GM12878 (cell line): ENCODE results near the gene MRPL39.

Experiments used
- BHLHE40 ChIP-seq, 2 experiments: fragments of 450-650 bp in 1 of 2; IDR thresholded peaks; 2 replicates each; pipeline ENCODE4 v1.6.1; 2011 to 2017; ENCODE audit warnings: low read depth in 2 of 2, borderline replicate concordance in 1 of 2, improper control_type of control experiment in 1 of 2, low read length in 1 of 2, mild to moderate bottlenecking in 1 of 2
- CEBPB ChIP-seq, 2 experiments: fragments of 150-350 bp in 1 of 2; IDR thresholded peaks; 2 replicates each; pipeline ENCODE4 v1.6.1; 2012 to 2014; ENCODE audit warnings: low read depth in 2 of 2, low read length in 2 of 2, borderline replicate concordance in 1 of 2, inconsistent platforms in 1 of 2
- DPF2 ChIP-seq: fragments of 450-650 bp; IDR thresholded peaks from 2 replicates; pipeline ENCODE4 v1.6.1; 2017; ENCODE audit warnings: mild to moderate bottlenecking
- ESRRA ChIP-seq: IDR thresholded peaks from 2 replicates; pipeline ENCODE4 v1.6.1; 2012; ENCODE audit warnings: mild to moderate bottlenecking, low read length, improper control_type of control experiment
- POLR2AphosphoS5 ChIP-seq: IDR thresholded peaks from 2 replicates; pipeline ENCODE4 v1.6.1; 2011; ENCODE audit warnings: mild to moderate bottlenecking, low read length, inconsistent platforms
- TF ChIP-seq, protein P1 (sequence below), 3 experiments: IDR thresholded peaks in 2 of 3; conservative IDR thresholded peaks in 1 of 3; 2 replicates each; pipeline ENCODE4 v1.5.1; 2011; ENCODE audit warnings: low read depth in 3 of 3, low read length in 3 of 3, mild to moderate bottlenecking in 3 of 3, control low read depth in 2 of 3, moderate library complexity in 2 of 3, inconsistent platforms in 1 of 3, mixed read lengths in 1 of 3; ENCODE audit not compliant: control insufficient read depth in 2 of 3, insufficient read depth in 1 of 3; ENCODE audit errors: extremely low read depth in 1 of 3

- TF ChIP-seq, protein P1, sequence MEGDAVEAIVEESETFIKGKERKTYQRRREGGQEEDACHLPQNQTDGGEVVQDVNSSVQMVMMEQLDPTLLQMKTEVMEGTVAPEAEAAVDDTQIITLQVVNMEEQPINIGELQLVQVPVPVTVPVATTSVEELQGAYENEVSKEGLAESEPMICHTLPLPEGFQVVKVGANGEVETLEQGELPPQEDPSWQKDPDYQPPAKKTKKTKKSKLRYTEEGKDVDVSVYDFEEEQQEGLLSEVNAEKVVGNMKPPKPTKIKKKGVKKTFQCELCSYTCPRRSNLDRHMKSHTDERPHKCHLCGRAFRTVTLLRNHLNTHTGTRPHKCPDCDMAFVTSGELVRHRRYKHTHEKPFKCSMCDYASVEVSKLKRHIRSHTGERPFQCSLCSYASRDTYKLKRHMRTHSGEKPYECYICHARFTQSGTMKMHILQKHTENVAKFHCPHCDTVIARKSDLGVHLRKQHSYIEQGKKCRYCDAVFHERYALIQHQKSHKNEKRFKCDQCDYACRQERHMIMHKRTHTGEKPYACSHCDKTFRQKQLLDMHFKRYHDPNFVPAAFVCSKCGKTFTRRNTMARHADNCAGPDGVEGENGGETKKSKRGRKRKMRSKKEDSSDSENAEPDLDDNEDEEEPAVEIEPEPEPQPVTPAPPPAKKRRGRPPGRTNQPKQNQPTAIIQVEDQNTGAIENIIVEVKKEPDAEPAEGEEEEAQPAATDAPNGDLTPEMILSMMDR (IDR thresholded peaks at IDR 0.05 in 2 of 3, conservative IDR thresholded peaks at IDR 0.05 in 1 of 3; ENCODE audit: control insufficient read depth in 2 of 3, extremely low read depth in 1 of 3, insufficient read depth in 1 of 3, low read depth in 3 of 3, low read length in 3 of 3), result no peak
- TF ChIP-seq ESRRA, result no peak
- no peak for TF ChIP-seq POLR2AphosphoS5
- no peak for TF ChIP-seq CEBPB (IDR thresholded peaks at IDR 0.05; ENCODE audit: borderline replicate concordance in 1 of 2, low read depth in 2 of 2, low read length in 2 of 2)
- no peak for TF ChIP-seq DPF2
- no peak for TF ChIP-seq BHLHE40 (IDR thresholded peaks at IDR 0.05; ENCODE audit: borderline replicate concordance in 1 of 2, low read depth in 2 of 2, low read length in 1 of 2)
Observed at GRCh38 chr21:25637851-25638659, 30.8 kb upstream of the MRPL39 start.
